DND-41 (cell line): Measurements from ENCODE around the gene HSPBP1.

Source experiments
- ATAC-seq: fragments of 200-7000 bp; cut with Tn5 transposase; 3 replicates; pipeline ENCODE4 v1.9.1; 2021; ENCODE audit warnings: low read depth; ENCODE audit not compliant: insufficient read depth
- DNase-seq: peaks from one replicate; pipeline ENCODE4 v3.0.0-alpha.2; 2020
- H2AFZ ChIP-seq: 2 replicates; pipeline ENCODE4 v1.6.0; 2012; ENCODE audit warnings: low read depth, low read length
- H3K27ac ChIP-seq: 2 replicates; pipeline ENCODE4 v1.5.1; 2012; ENCODE audit warnings: low read length, inconsistent platforms
- H3K27me3 ChIP-seq: fragments of 200-600 bp; sonication (generic); 2 replicates; pipeline ENCODE4 v1.6.0; 2012; ENCODE audit warnings: low read length, mild to moderate bottlenecking, inconsistent platforms; ENCODE audit not compliant: insufficient read depth, poor library complexity
- H3K36me3 ChIP-seq: 2 replicates; pipeline ENCODE4 v1.5.1; 2012; ENCODE audit warnings: low read length, inconsistent platforms; ENCODE audit not compliant: insufficient read depth
- H3K4me1 ChIP-seq: 2 replicates; pipeline ENCODE4 v1.5.1; 2012; ENCODE audit warnings: mild to moderate bottlenecking, low read length; ENCODE audit not compliant: insufficient read depth
- H3K4me2 ChIP-seq: 2 replicates; pipeline ENCODE4 v1.6.0; 2012; ENCODE audit warnings: mild to moderate bottlenecking, moderate library complexity, low read length, inconsistent platforms; ENCODE audit not compliant: insufficient read depth
- H3K4me3 ChIP-seq, 2 experiments: fragments of 200-600 bp in 1 of 2; shearing (Covaris generic) in 1 of 2; 2 replicates each; pipeline ENCODE4 v1.5.1; 2012 to 2016; ENCODE audit warnings: inconsistent platforms in 2 of 2, low read length in 2 of 2, mild to moderate bottlenecking in 2 of 2, low read depth in 1 of 2, moderate library complexity in 1 of 2
- H3K79me2 ChIP-seq: 2 replicates; pipeline ENCODE4 v1.6.0; 2012; ENCODE audit warnings: low read length, inconsistent platforms; ENCODE audit not compliant: insufficient read depth
- H3K9ac ChIP-seq: 2 replicates; pipeline ENCODE4 v1.6.0; 2012; ENCODE audit warnings: low read depth, mild to moderate bottlenecking, inconsistent platforms, low read length, moderate library complexity
- H3K9me3 ChIP-seq: 2 replicates; pipeline ENCODE4 v1.5.1; 2012; ENCODE audit warnings: low read length, moderate library complexity, mild to moderate bottlenecking, inconsistent platforms; ENCODE audit not compliant: insufficient read depth, severe bottlenecking
- H4K20me1 ChIP-seq: 2 replicates; pipeline ENCODE4 v1.6.0; 2012; ENCODE audit warnings: low read length; ENCODE audit not compliant: insufficient read depth
- EZH2 ChIP-seq: IDR thresholded peaks from 3 replicates; pipeline ENCODE4 v1.6.1; 2012; ENCODE audit warnings: borderline replicate concordance, low read depth, mild to moderate bottlenecking, moderate library complexity, low read length, inconsistent platforms; ENCODE audit not compliant: severe bottlenecking
- TF ChIP-seq, protein P1 (sequence below): IDR thresholded peaks from 2 replicates; pipeline ENCODE4 v1.5.1; 2012; ENCODE audit warnings: borderline replicate concordance, low read length, moderate library complexity, mild to moderate bottlenecking; ENCODE audit not compliant: poor library complexity, severe bottlenecking; ENCODE audit errors: extremely low read depth

The HSPBP1 gene

DNA sequence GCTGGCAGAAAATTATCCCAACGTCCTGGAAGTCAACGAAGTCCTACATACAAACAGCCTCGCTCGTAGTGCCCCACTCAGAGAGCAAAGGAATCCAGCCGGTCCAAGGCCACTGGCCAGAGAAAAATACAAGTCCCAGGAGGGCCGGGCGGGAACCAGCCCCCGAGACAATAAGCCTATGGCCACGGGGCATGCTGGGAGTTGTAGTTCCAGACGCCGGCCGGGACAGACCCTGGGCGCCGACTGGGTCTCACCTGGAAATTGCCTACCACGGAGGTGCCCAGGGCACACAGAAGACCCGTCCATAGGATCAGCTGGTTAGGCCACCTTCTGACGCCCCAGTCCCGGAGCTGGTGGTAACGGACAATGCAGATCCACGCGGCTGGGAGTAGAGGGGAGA is 39.9 kb upstream of the HSPBP1 start:
- H3K4me1 ChIP-seq: no peaks in the 10 kb centered on the region
- H4K20me1 ChIP-seq: no peaks in the 10 kb centered on the region
- H3K27me3 ChIP-seq: no peaks in the 10 kb centered on the region
- H3K9ac ChIP-seq: no peak overlapping the region
- no peaks in the 10 kb centered on the region for H3K36me3 ChIP-seq
- no peaks in the 10 kb centered on the region for H3K79me2 ChIP-seq
- ATAC-seq (no peak), DNase-seq (no peak)
- no peak overlapping the region for H3K4me2 ChIP-seq
- TF ChIP-seq EZH2: no peak
- TF ChIP-seq, protein P1, sequence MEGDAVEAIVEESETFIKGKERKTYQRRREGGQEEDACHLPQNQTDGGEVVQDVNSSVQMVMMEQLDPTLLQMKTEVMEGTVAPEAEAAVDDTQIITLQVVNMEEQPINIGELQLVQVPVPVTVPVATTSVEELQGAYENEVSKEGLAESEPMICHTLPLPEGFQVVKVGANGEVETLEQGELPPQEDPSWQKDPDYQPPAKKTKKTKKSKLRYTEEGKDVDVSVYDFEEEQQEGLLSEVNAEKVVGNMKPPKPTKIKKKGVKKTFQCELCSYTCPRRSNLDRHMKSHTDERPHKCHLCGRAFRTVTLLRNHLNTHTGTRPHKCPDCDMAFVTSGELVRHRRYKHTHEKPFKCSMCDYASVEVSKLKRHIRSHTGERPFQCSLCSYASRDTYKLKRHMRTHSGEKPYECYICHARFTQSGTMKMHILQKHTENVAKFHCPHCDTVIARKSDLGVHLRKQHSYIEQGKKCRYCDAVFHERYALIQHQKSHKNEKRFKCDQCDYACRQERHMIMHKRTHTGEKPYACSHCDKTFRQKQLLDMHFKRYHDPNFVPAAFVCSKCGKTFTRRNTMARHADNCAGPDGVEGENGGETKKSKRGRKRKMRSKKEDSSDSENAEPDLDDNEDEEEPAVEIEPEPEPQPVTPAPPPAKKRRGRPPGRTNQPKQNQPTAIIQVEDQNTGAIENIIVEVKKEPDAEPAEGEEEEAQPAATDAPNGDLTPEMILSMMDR: no peak
- no peak overlapping the region for H2AFZ ChIP-seq
- H3K27ac ChIP-seq: no peak overlapping the region
- H3K4me3 ChIP-seq: no peak overlapping the region
- no peaks in the 10 kb centered on the region for H3K9me3 ChIP-seq

DNA sequence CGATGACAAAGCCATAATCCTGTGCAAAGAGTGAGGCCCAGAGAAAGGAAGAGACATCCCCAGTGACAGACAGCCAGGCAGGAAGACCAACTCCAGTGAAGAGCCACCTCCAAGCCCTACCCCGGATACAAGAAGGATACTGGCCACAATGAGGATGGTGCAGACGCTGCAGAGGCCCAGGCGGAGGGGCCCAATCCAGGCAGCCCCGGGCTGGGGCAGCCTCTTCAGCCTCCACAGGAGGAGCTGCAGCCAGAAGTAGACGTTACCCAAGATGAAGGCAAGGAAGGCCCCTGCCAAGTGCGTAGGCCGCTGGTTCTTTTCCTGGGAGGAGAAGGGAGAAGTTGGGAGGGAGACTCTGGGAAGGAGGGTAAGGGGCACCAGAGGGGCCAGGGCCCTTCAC is 36.7 kb upstream of the HSPBP1 start:
- no peak overlapping the region for H3K9ac ChIP-seq
- no peak for ATAC-seq
- TF ChIP-seq, protein P1: no peak
- TF ChIP-seq EZH2: no peak
- DNase-seq: no peak
- no peaks in the 10 kb centered on the region for H3K27me3 ChIP-seq
- H2AFZ ChIP-seq: no peak overlapping the region
- H3K4me1 ChIP-seq: no peaks in the 10 kb centered on the region
- H3K36me3 ChIP-seq: no peaks in the 10 kb centered on the region
- no peak overlapping the region for H3K27ac ChIP-seq
- no peaks in the 10 kb centered on the region for H4K20me1 ChIP-seq
- H3K9me3 ChIP-seq: no peaks in the 10 kb centered on the region
- H3K4me2 ChIP-seq: no peak overlapping the region
- H3K79me2 ChIP-seq: no peaks in the 10 kb centered on the region
- H3K4me3 ChIP-seq: no peak overlapping the region

DNA sequence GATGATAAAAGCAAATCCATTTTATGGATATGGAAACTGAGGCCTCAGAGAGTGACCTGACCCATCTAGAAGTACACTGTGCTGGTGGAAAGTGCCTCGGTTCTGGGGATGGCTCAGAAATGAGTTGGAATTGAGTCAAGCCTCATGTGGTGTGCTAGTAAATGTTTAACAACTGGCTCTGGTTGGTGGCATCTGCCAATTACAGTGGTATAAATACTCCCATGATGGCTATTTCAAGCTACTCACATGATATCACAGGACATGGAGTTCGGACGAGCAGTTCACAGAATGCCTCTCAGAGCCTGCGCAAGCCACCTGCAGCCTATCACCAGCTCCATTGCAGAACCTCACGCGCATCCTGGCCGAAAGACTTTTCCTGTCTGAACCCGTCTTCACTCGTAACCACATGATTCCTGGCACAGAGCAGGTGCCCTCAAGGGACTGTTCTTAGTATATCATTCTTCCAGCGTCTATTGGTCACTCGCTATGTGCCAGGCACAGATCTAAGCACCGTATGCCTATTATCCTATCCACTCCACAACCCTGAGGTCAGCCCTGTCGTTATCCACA is 36.1 kb upstream of the HSPBP1 start:
- DNase-seq (no peak), ATAC-seq (no peak)
- Histone ChIP-seq H3K27me3 (no peaks in the 10 kb centered on the region), H3K36me3 (no peaks in the 10 kb centered on the region), H3K79me2 (no peaks in the 10 kb centered on the region), H3K4me1 (no peaks in the 10 kb centered on the region), H3K27ac (no peak overlapping the region), H3K4me3 (no peak overlapping the region), H4K20me1 (no peaks in the 10 kb centered on the region), H3K4me2 (no peak overlapping the region), H2AFZ (no peak overlapping the region), H3K9ac (no peak overlapping the region), H3K9me3 (no peaks in the 10 kb centered on the region)
- no peak for TF ChIP-seq EZH2
- TF ChIP-seq, protein P1: no peak

DNA sequence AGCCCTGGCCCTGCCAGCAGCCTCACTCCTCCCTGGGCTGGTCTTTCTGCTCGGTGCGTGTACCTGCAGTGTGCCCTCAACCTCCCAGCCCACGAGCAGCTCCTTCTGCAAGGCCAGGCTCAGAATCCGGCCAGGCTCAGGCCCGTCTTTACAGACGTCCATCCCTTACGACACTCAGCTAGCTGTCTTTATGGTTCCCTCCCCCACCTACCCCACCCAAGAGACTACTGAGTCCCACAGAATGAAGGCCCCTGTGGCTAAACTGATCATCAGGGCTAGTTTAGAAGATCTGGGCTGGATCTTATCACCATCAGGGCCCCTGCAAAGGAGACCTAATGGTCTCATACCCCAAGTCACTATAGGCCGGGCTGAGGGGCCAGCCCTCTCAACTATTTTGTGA is 34.5 kb upstream of the HSPBP1 start:
- H3K27me3 ChIP-seq: no peaks in the 10 kb centered on the region
- H3K36me3 ChIP-seq: peaks cover 2% of the 10 kb centered on the region; the same call in 1 of the 2 replicates
- no peaks in the 10 kb centered on the region for H4K20me1 ChIP-seq
- no peaks in the 10 kb centered on the region for H3K79me2 ChIP-seq
- H3K4me3 ChIP-seq: no peak overlapping the region
- no peak overlapping the region for H3K4me2 ChIP-seq
- DNase-seq: no peak
- H2AFZ ChIP-seq: no peak overlapping the region
- H3K4me1 ChIP-seq: no peaks in the 10 kb centered on the region
- no peak overlapping the region for H3K9ac ChIP-seq
- no peak overlapping the region for H3K27ac ChIP-seq
- H3K9me3 ChIP-seq: no peaks in the 10 kb centered on the region
- ATAC-seq: no peak
- TF ChIP-seq, protein P1: no peak
- no peak for TF ChIP-seq EZH2
